K562 (cell line): Measurements from ENCODE around the gene SRRM5. TPM values are rescaled to one million over a fixed set of nuclear protein-coding genes. Genes with fewer than 3 reads are reported as not detected.

Experiments used
- EP300 ChIP-seq: IDR thresholded peaks from 2 replicates; pipeline ENCODE4 v1.6.1; 2012; ENCODE audit warnings: low read length, improper control_type of control experiment
- GABPA ChIP-seq: fragments of 200-800 bp; sonication (Bioruptor generic); conservative IDR thresholded peaks from 2 replicates; pipeline ENCODE4 v1.6.1; 2016; ENCODE audit warnings: low read depth, missing genetic modification characterization, missing compliant biosample characterization
- HEY1 ChIP-seq: fragments of 250-450 bp; sonication (Bioruptor Pico); IDR thresholded peaks from 2 replicates; pipeline ENCODE4 v1.5.0; 2020; ENCODE audit warnings: mild to moderate bottlenecking, moderate library complexity, borderline replicate concordance
- MEF2A ChIP-seq: IDR thresholded peaks from 2 replicates; pipeline ENCODE4 v1.6.1; 2011; ENCODE audit warnings: low read depth, mild to moderate bottlenecking, low read length, moderate library complexity; ENCODE audit not compliant: control insufficient read depth
- POLR2G ChIP-seq: fragments of 200-400 bp; formaldehyde crosslinking; IDR thresholded peaks from 2 replicates; pipeline ENCODE4 v1.6.1; 2017; ENCODE audit warnings: low read depth, mild to moderate bottlenecking, antibody characterized with exemption, low read length, moderate library complexity
- SIN3A ChIP-seq, 2 experiments: fragments of 150-350 bp in 1 of 2; IDR thresholded peaks; 2 replicates each; pipeline ENCODE4 v1.6.1; 2011 to 2016; ENCODE audit warnings: borderline replicate concordance in 2 of 2, low read depth in 2 of 2, low read length in 2 of 2, mild to moderate bottlenecking in 2 of 2, moderate library complexity in 2 of 2; ENCODE audit not compliant: control insufficient read depth in 1 of 2
- THRAP3 ChIP-seq: fragments of 450-650 bp; IDR thresholded peaks from 2 replicates; pipeline ENCODE4 v1.6.1; 2016; ENCODE audit warnings: mild to moderate bottlenecking, inconsistent platforms, borderline replicate concordance
- ZNF175 ChIP-seq: fragments of 200-800 bp; sonication (Bioruptor generic); IDR thresholded peaks from 2 replicates; pipeline ENCODE4 v1.6.1; 2016; ENCODE audit warnings: low read depth, mild to moderate bottlenecking, missing genetic modification characterization, missing compliant biosample characterization
- polyA plus RNA-seq, 8 experiments: library from polyadenylated mRNA; depleted of rRNA in 4 of 8; stranded (reverse) in 5 of 8; unstranded in 3 of 8; fragments of >200 nt; fragmentation: Nextera tagmentation in 2 of 8; fragmentation: Illumina TruSeq in 1 of 8; extraction: Ambion mirVana in 2 of 8; extraction: Trizol in 1 of 8; gene quantifications; 2 replicates each; pipeline versions ENCODE4 v1.2.1 to v1.2.3, GENCODE V29; 2011 to 2014; ENCODE audit warnings: inconsistent platforms in 1 of 8, missing spikeins in 1 of 8
- total RNA-seq, 7 experiments: library from RNA; depleted of rRNA in 6 of 7; stranded (reverse); fragments of >200 nt in 6 of 7; fragmentation: Illumina TruSeq in 2 of 7; extraction: Trizol in 2 of 7; gene quantifications; 2 replicates each; pipeline versions ENCODE4 v1.2.1 to v1.2.3, GENCODE V29; 2011 to 2021; ENCODE audit warnings: low replicate concordance in 1 of 7
- TF ChIP-seq, protein P1 (sequence below): fragments of 450-650 bp; IDR thresholded peaks from 2 replicates; pipeline ENCODE4 v1.6.1; 2016; ENCODE audit warnings: mild to moderate bottlenecking, moderate library complexity
- TF ChIP-seq, protein P2 (sequence below): sonication (generic); formaldehyde crosslinking; IDR thresholded peaks from 2 replicates; pipeline ENCODE4 v1.4.0; 2020; ENCODE audit warnings: mild to moderate bottlenecking, missing genetic modification reagents
- TF ChIP-seq, protein P3 (sequence below): sonication (generic); formaldehyde crosslinking; IDR thresholded peaks from 2 replicates; pipeline ENCODE4 v1.8.0; 2022; ENCODE audit warnings: missing genetic modification reagents, mild to moderate bottlenecking, moderate library complexity, borderline replicate concordance

The SRRM5 gene
- total and polyA plus RNA-seq, 9 of the 15 experiments (the other 6 are each of a cell fraction or from before 2014, with no cell fraction given), result 0.09 to 0.45 (median 0.18) TPM; not detected in 2

DNA sequence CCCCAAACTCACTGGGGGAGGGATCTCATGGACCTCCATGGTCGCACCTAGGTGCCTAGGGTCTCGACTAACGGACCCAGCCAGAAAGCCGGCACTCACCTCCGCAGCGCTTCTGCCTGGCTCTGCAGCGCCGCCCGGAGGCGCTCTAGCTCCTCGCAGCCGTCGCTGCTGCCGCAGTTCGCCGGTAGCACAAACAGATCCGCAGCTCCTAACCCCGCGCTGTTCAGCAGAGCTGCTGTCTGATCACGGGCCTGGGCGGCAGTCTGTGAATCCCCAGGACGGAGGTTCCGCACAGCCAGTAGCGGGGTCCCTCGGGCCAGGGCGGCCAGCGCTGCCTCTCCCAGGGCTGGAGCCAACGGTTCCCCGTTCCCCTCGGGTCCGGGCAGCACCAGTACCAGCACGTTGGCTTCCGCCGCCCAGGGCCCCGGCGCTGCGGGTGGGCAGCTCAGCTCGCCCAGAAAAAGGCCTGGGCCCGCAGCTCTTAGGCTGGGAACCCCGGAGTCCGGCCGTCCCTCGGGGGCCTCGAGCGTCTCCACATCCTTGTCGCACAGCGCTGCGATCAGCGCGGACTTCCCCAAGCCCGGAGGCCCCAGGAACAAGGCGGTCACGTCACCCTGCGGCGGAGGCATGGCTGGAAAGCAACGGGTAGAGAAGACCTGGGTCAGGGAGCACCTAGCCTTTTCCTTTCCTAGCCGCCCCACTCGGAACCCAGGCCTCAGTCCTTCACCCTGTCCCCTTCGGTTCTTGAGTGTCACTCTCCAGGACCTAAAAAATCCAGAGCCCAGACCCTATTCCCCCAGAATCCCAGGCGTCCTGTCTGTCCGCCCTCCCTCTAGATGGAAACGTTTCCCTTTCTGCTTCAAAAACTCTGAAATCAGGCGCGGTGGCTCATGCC lies 16.9 kb upstream of the SRRM5 start (continued):
- TF ChIP-seq, protein P1, sequence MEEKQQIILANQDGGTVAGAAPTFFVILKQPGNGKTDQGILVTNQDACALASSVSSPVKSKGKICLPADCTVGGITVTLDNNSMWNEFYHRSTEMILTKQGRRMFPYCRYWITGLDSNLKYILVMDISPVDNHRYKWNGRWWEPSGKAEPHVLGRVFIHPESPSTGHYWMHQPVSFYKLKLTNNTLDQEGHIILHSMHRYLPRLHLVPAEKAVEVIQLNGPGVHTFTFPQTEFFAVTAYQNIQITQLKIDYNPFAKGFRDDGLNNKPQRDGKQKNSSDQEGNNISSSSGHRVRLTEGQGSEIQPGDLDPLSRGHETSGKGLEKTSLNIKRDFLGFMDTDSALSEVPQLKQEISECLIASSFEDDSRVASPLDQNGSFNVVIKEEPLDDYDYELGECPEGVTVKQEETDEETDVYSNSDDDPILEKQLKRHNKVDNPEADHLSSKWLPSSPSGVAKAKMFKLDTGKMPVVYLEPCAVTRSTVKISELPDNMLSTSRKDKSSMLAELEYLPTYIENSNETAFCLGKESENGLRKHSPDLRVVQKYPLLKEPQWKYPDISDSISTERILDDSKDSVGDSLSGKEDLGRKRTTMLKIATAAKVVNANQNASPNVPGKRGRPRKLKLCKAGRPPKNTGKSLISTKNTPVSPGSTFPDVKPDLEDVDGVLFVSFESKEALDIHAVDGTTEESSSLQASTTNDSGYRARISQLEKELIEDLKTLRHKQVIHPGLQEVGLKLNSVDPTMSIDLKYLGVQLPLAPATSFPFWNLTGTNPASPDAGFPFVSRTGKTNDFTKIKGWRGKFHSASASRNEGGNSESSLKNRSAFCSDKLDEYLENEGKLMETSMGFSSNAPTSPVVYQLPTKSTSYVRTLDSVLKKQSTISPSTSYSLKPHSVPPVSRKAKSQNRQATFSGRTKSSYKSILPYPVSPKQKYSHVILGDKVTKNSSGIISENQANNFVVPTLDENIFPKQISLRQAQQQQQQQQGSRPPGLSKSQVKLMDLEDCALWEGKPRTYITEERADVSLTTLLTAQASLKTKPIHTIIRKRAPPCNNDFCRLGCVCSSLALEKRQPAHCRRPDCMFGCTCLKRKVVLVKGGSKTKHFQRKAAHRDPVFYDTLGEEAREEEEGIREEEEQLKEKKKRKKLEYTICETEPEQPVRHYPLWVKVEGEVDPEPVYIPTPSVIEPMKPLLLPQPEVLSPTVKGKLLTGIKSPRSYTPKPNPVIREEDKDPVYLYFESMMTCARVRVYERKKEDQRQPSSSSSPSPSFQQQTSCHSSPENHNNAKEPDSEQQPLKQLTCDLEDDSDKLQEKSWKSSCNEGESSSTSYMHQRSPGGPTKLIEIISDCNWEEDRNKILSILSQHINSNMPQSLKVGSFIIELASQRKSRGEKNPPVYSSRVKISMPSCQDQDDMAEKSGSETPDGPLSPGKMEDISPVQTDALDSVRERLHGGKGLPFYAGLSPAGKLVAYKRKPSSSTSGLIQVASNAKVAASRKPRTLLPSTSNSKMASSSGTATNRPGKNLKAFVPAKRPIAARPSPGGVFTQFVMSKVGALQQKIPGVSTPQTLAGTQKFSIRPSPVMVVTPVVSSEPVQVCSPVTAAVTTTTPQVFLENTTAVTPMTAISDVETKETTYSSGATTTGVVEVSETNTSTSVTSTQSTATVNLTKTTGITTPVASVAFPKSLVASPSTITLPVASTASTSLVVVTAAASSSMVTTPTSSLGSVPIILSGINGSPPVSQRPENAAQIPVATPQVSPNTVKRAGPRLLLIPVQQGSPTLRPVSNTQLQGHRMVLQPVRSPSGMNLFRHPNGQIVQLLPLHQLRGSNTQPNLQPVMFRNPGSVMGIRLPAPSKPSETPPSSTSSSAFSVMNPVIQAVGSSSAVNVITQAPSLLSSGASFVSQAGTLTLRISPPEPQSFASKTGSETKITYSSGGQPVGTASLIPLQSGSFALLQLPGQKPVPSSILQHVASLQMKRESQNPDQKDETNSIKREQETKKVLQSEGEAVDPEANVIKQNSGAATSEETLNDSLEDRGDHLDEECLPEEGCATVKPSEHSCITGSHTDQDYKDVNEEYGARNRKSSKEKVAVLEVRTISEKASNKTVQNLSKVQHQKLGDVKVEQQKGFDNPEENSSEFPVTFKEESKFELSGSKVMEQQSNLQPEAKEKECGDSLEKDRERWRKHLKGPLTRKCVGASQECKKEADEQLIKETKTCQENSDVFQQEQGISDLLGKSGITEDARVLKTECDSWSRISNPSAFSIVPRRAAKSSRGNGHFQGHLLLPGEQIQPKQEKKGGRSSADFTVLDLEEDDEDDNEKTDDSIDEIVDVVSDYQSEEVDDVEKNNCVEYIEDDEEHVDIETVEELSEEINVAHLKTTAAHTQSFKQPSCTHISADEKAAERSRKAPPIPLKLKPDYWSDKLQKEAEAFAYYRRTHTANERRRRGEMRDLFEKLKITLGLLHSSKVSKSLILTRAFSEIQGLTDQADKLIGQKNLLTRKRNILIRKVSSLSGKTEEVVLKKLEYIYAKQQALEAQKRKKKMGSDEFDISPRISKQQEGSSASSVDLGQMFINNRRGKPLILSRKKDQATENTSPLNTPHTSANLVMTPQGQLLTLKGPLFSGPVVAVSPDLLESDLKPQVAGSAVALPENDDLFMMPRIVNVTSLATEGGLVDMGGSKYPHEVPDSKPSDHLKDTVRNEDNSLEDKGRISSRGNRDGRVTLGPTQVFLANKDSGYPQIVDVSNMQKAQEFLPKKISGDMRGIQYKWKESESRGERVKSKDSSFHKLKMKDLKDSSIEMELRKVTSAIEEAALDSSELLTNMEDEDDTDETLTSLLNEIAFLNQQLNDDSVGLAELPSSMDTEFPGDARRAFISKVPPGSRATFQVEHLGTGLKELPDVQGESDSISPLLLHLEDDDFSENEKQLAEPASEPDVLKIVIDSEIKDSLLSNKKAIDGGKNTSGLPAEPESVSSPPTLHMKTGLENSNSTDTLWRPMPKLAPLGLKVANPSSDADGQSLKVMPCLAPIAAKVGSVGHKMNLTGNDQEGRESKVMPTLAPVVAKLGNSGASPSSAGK, result 0 out of 2 replicates have a peak, but pooled peaks have one; percentile 4
- TF ChIP-seq HEY1 (CRISPR knock-in tag), result no peak
- TF ChIP-seq, protein P2, sequence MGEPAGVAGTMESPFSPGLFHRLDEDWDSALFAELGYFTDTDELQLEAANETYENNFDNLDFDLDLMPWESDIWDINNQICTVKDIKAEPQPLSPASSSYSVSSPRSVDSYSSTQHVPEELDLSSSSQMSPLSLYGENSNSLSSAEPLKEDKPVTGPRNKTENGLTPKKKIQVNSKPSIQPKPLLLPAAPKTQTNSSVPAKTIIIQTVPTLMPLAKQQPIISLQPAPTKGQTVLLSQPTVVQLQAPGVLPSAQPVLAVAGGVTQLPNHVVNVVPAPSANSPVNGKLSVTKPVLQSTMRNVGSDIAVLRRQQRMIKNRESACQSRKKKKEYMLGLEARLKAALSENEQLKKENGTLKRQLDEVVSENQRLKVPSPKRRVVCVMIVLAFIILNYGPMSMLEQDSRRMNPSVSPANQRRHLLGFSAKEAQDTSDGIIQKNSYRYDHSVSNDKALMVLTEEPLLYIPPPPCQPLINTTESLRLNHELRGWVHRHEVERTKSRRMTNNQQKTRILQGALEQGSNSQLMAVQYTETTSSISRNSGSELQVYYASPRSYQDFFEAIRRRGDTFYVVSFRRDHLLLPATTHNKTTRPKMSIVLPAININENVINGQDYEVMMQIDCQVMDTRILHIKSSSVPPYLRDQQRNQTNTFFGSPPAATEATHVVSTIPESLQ, result no peak
- TF ChIP-seq MEF2A, result no peak
- no peak for TF ChIP-seq ZNF175 (CRISPR knock-in tag)
- TF ChIP-seq, protein P3, sequence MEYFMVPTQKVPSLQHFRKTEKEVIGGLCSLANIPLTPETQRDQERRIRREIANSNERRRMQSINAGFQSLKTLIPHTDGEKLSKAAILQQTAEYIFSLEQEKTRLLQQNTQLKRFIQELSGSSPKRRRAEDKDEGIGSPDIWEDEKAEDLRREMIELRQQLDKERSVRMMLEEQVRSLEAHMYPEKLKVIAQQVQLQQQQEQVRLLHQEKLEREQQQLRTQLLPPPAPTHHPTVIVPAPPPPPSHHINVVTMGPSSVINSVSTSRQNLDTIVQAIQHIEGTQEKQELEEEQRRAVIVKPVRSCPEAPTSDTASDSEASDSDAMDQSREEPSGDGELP (CRISPR knock-in tag), result peak; percentile 59; the same call in 1 of the 2 replicates
- no peak for TF ChIP-seq THRAP3
- TF ChIP-seq POLR2G, result peak; percentile 76
- TF ChIP-seq GABPA (tag), result no peak
- TF ChIP-seq EP300, result no peak
- TF ChIP-seq SIN3A (IDR thresholded peaks at IDR 0.05; ENCODE audit: borderline replicate concordance in 2 of 2, control insufficient read depth in 1 of 2, low read depth in 2 of 2, low read length in 2 of 2), result peak in 1 of 2 experiments; percentile 29; a peak in 1 of 4 replicates
